ENCODE data around the gene GABRP.

GABRP gene

GRCh38 chr5:170861667-170861916 is 78.1 kb downstream of the GABRP start:
- TF ChIP-seq CTCF (IDR thresholded peaks at IDR 0.05; ENCODE audit: poor library complexity, severe bottlenecking), result no peak
- Histone ChIP-seq H3K36me3 (ENCODE audit: low read depth) (no peaks in the 10 kb centered on the region), H3K4me3 (ENCODE audit: severe bottlenecking) (peak overlapping the region; percentile 60), H3K9me3 (ENCODE audit: severe bottlenecking) (peaks cover 12% of the 10 kb centered on the region), H3K27ac (ENCODE audit: poor library complexity, severe bottlenecking) (peak overlapping the region; percentile 37), H3K27me3 (ENCODE audit: insufficient read depth, poor library complexity, severe bottlenecking) (no peaks in the 10 kb centered on the region), H3K4me1 (ENCODE audit: insufficient read depth, poor library complexity, severe bottlenecking) (peaks cover 8% of the 10 kb centered on the region)
- ATAC-seq (ENCODE audit: low read depth) (no peak), DNase-seq (ENCODE audit: low spot score) (no peak)

GRCh38 chr5:170861917-170862766 is 78.6 kb downstream of the GABRP start, which contains the start of gene RANBP17:
Gene RANBP17, plus strand, starts transcription at chr5:170862018.
- ATAC-seq (ENCODE audit: low read depth) (peak; percentile 85), DNase-seq (ENCODE audit: low spot score) (peak; percentile 81)
- H3K9me3 ChIP-seq (ENCODE audit: severe bottlenecking), result peaks cover 12% of the 10 kb centered on the region
- H3K4me3 ChIP-seq (ENCODE audit: severe bottlenecking), result peak within 1 kb of the TSS; percentile 60
- no peaks in the 10 kb centered on the region for H3K27me3 ChIP-seq (ENCODE audit: insufficient read depth, poor library complexity, severe bottlenecking)
- H3K36me3 ChIP-seq (ENCODE audit: low read depth), result no peaks in the 10 kb centered on the region
- peaks cover 8% of the 10 kb centered on the region for H3K4me1 ChIP-seq (ENCODE audit: insufficient read depth, poor library complexity, severe bottlenecking)
- peak; percentile 34 for TF ChIP-seq CTCF (IDR thresholded peaks at IDR 0.05; ENCODE audit: poor library complexity, severe bottlenecking)
- H3K27ac ChIP-seq (ENCODE audit: poor library complexity, severe bottlenecking), result peak within 1 kb of the TSS; percentile 37

- H3K4me1 ChIP-seq (ENCODE audit: insufficient read depth, poor library complexity, severe bottlenecking), result peaks cover 8% of the 10 kb centered on the region
- no peak for ATAC-seq (ENCODE audit: low read depth)
- H3K4me3 ChIP-seq (ENCODE audit: severe bottlenecking), result no peak overlapping the region
These were observed 80.1 kb downstream of the GABRP start for GRCh38 chr5:170863646-170864045.

More at GRCh38 chr5:170863646-170864045, 80.1 kb downstream of the GABRP start:
- DNase-seq (ENCODE audit: low spot score), result no peak
- H3K36me3 ChIP-seq (ENCODE audit: low read depth), result no peaks in the 10 kb centered on the region
- H3K27ac ChIP-seq (ENCODE audit: poor library complexity, severe bottlenecking), result no peak overlapping the region
- no peak for TF ChIP-seq CTCF (IDR thresholded peaks at IDR 0.05; ENCODE audit: poor library complexity, severe bottlenecking)
- no peaks in the 10 kb centered on the region for H3K27me3 ChIP-seq (ENCODE audit: insufficient read depth, poor library complexity, severe bottlenecking)
- peaks cover 12% of the 10 kb centered on the region for H3K9me3 ChIP-seq (ENCODE audit: severe bottlenecking)

Data from RWPE2 (cell line).